HCT116 (cell line): ENCODE measurements around the gene BRAP.

Experiments
- CTCF ChIP-seq, 3 experiments: fragments of 200-600 bp in 1 of 3; sonication (generic) in 1 of 3; IDR thresholded peaks in 2 of 3; conservative IDR thresholded peaks in 1 of 3; 2 replicates each; pipeline ENCODE4 v1.5.1; 2012 to 2017; ENCODE audit warnings: low read depth in 2 of 3, low read length in 2 of 3, antibody characterized with exemption in 1 of 3, borderline replicate concordance in 1 of 3, control low read depth in 1 of 3, mild to moderate bottlenecking in 1 of 3, mixed read lengths in 1 of 3, mixed run types in 1 of 3, moderate library complexity in 1 of 3; ENCODE audit not compliant: insufficient read depth in 1 of 3
- EZH2phosphoT487 ChIP-seq: fragments of 200-600 bp; IDR thresholded peaks from 2 replicates; pipeline ENCODE4 v1.6.1; 2018; ENCODE audit warnings: antibody characterized with exemption, borderline replicate concordance
- POLR2A ChIP-seq: IDR thresholded peaks from 2 replicates; pipeline ENCODE4 v1.7.0; 2011; ENCODE audit warnings: borderline replicate concordance; ENCODE audit not compliant: insufficient read depth, insufficient read length; ENCODE audit errors: extremely low read depth
- POLR2AphosphoS5 ChIP-seq: IDR thresholded peaks from 2 replicates; pipeline ENCODE4 v1.6.1; 2011; ENCODE audit warnings: mild to moderate bottlenecking, low read depth, low read length, moderate library complexity
- SRF ChIP-seq: IDR thresholded peaks from 2 replicates; pipeline ENCODE4 v1.6.1; 2012; ENCODE audit warnings: low read depth
- ZFX ChIP-seq: fragments of 450-650 bp; IDR thresholded peaks from 2 replicates; pipeline ENCODE4 v1.6.1; 2017
- TF ChIP-seq, protein P1 (sequence below): IDR thresholded peaks from 2 replicates; pipeline ENCODE4 v1.6.1; 2012
- TF ChIP-seq, protein P2 (sequence below): IDR thresholded peaks from 2 replicates; pipeline ENCODE4 v1.6.1; 2012

DNA sequence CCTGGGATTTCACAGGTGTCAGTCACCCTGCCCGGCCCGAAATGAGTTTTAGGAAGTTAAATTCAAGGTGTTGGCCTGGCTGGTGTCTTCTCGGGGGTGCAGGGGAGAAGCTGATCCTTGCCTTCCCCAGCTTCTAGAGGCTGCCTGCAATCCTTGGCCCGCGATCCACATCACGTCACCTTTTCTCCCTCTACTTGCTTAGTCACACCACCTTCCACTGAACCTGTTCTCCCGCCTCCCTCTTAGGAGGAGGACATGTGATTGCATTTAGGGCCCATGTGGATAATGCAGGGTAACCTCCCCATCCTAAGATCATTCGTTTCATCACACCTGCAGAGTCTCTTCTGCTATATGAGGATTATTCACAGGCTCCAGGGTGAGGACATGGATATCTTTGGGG lies 61.2 kb downstream of the BRAP start:
- TF ChIP-seq CTCF (IDR thresholded peaks at IDR 0.05 in 2 of 3, conservative IDR thresholded peaks at IDR 0.05 in 1 of 3; ENCODE audit: borderline replicate concordance in 1 of 3, insufficient read depth in 1 of 3, low read depth in 2 of 3, low read length in 2 of 3) (no peak), SRF (no peak), POLR2A (no peak), EZH2phosphoT487 (no peak), POLR2AphosphoS5 (no peak), ZFX (no peak)
- TF ChIP-seq, protein P1, sequence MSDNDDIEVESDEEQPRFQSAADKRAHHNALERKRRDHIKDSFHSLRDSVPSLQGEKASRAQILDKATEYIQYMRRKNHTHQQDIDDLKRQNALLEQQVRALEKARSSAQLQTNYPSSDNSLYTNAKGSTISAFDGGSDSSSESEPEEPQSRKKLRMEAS = peak; percentile 49; the same call in 1 of the 2 replicates
- TF ChIP-seq, protein P2, sequence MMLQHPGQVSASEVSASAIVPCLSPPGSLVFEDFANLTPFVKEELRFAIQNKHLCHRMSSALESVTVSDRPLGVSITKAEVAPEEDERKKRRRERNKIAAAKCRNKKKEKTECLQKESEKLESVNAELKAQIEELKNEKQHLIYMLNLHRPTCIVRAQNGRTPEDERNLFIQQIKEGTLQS = no peak
